ENCODE data around the gene PRM1.
"Not testable (repeated sequence)": the region's sequence is repeated elsewhere in the genome, so short reads cannot be mapped to it uniquely, and the experiment has no call there.

The PRM1 gene

DNA sequence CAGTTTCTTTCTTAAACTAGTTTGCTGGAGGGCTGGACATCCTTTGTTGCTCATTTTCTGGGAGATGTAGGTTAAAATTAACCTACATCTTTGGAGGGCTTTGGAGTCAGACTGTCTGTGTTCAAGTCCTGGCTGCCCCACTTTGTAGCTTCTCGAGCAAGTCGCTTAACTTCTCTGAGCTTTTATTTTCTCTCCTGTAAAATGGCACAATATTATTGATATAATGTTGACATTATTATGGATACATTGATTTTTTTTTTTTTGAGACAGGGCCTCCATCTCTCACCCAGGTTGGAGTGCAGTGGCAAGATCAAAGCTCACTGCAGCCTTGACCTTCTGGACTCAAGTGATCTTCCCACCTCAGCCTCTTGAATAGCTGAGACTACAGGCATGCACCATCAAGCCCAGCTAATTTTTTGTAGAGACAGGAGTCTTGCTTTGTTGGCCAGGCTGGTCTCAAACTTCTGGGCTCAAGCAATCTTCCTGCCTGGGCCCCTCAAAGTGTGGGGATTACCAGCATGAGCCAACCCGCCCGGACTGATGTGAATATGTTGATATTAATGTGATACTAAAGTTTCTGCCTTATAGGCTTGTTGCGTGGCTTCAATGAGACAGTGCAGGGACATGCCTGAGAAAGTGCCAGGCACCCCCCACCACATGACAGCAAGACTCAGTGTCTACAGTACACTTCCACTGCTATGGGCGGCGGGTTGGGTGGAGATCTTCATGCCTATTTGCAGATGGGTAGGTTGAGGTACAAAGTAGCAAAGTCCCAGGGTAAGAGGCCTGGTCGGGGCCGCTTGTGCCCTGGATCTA is 32.6 kb upstream of the PRM1 start:
- ATAC-seq (no peak), DNase-seq (no peak)

DNA sequence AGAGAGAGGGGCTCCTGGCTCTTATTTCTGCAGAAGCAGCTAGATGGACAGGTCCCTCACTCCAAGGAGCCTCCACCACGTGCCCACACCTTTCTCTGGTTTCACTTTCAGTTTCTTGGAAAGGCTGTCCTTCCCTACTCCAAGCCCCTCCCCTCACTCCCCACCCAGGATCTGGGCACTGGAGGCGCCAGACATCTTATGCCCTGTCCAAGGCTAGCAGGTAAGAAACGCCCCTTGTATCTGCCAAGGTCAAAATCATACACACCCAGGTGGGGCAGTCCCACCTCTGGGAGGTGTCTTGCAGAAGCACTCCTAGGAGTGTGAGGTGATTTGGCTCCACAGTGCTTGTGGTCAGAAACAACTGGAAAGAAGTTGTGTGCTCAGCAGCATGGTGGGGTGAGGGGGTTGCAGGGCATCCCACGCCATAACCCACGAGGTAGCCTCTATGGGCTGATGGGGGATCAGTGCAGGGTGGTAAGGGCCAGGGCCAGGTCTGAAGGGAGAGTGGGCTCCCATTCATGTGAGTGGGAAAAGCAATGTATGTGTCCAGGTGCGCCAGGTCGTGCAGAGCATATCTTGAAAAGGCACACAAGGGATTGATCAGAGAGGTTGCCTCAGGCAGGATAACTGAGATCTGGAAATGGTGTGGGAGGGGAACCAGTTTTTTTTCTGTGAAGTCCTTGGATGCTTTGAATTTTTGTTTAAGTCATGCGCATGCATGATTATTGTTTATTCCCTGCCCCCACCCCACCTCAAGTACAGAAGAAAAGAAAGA is 31.8 kb upstream of the PRM1 start:
- DNase-seq (no peak), ATAC-seq (peak; percentile 12)

GRCh38 chr16:11310997-11311561 is 29.9 kb upstream of the PRM1 start:
- ATAC-seq (peak; percentile 31), DNase-seq (no peak)

GRCh38 chr16:11310634-11310977 is 29.5 kb upstream of the PRM1 start:
- ATAC-seq (no peak), DNase-seq (no peak)

GRCh38 chr16:11309895-11310633 is 28.9 kb upstream of the PRM1 start:
- no peak for DNase-seq
- ATAC-seq = no peak

- DNase-seq (no peak), ATAC-seq (peak; percentile 20)
These were observed 27.6 kb upstream of the PRM1 start for GRCh38 chr16:11308493-11309283.

GRCh38 chr16:11307639-11308492 is 26.7 kb upstream of the PRM1 start:
- DNase-seq (no peak), ATAC-seq (no peak)

DNA sequence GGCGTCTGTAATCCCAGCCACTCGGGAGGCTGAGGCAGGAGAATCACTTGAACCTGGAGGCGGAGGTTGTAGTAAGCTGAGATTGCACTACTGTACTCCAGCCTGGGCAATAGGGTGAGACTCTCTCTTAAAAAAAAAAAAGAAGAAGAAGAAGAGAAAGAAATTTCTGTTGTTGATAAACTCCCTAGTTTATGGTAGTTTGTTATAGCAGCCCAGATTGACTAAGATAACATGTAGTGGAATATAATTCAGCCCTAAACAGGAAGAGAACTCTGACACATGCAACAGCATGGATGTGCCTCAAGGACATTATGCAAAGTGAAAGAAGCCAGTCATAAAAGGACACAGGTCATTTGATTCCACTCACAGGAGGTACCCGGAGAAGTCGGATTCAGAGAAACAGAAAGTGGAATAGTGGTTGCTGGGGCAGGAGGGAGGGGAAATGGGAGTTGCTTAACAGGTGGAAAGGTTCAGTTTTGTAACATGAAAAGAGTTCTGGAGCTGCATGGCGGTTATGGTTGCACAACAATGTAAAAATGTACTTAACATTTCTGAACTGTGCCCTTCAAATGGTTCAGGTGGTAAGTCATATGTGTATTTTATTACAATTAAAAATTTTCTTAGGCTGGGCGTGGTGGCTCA is 26.0 kb upstream of the PRM1 start:
- DNase-seq = no peak
- no peak for ATAC-seq

DNA sequence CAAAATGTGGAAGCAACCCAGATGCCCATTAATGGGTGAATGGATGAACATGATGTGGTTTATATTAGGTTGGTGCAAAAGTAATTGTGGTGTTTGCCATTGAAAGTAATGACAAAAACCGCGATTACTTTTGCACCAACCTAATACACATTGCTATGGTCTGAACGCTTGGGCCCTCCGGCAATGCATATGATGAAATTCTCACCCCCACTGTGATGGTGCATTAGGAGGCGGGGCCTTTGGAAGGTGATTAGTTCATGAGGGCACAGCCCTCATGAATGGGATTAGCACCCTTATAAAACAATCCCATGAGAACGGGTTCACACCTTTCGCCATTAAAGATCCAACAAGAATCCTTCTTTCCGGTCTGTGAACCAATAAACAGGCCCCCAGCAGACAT is 25.3 kb upstream of the PRM1 start:
- DNase-seq = no peak
- ATAC-seq = no peak

- ATAC-seq = no peak
- DNase-seq = no peak
These were observed 22.4 kb upstream of the PRM1 start for GRCh38 chr16:11303405-11304138.

- ATAC-seq (no peak), DNase-seq (no peak)
These were observed 21.8 kb upstream of the PRM1 start for GRCh38 chr16:11302977-11303376.

- no peak for DNase-seq
- no peak for ATAC-seq
These were observed 20.7 kb upstream of the PRM1 start for GRCh38 chr16:11301645-11302501.

DNA sequence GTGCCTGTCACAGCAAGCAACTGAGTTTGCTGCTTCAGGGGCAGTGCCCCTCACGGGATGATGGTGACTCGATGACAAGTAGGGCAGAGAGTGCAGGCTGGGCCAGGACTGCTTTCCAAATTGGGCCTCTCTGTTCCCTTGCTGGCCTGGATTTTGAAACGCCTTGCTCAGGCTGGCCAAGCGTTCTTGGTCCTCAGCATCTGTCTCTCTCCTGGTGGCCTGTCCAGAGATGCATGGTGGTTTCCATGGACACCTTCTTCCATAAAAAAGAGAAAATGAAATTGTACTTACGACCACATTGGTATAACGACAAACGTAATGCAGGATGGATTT is 19.4 kb upstream of the PRM1 start:
- ATAC-seq (no peak), DNase-seq (no peak)

GRCh38 chr16:11299865-11300559 is 18.9 kb upstream of the PRM1 start:
- ATAC-seq (no peak), DNase-seq (no peak)

GRCh38 chr16:11298950-11299547 is 17.9 kb upstream of the PRM1 start:
- DNase-seq, ATAC-seq: not testable (repeated sequence)

DNA sequence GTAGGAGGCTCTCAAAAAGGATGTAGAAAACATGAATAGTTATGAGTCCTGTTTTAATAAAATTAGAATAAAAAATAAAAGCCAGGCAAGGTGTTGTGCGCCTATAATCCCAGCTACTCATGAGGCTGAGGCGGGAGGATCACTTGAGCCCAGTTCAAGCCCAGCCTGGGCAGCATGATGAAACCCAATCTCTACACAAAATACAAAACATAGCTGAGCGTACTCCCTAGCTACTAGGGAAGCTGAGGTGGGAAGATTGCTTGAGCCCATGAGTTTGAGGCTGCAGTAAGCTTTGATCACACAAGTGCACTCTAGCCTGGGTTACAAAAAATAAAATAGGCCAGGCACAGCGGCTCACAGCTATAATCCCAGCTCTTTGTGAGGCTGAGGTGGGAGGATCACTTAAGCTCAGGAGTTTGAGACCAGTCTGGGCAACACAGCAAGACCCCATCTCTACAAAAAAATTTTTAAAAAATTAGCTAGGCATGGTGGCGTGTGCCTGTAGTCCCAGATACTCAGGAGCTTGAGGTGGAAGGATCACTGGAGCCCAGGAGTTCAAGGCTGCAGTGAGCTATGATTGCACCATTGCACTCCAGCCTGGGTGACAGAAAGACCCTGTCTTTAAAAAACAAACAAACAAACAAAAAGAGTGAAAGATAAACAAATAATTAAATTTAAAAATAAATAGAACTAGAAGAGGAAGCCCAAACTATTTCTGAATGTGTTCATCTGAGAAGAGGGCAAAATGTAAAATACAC is 17.2 kb upstream of the PRM1 start:
- ATAC-seq (no peak), DNase-seq (no peak)

Data from stimulated activated naive CD8-positive, alpha-beta T cell treated with anti-CD3 and anti-CD28 coated beads, Interleukin-15, Interleukin-2, amounts not matched to agents 100 U/mL and 50 U/mL, for 24 hours (primary cell).